Retina (tissue), 1 donor: Measurements from ENCODE around the gene HOGA1.

ENCODE experiments used
- DNase-seq: peaks from one replicate; pipeline ENCODE4 v3.0.0-alpha.2; 2016

HOGA1 gene

DNA sequence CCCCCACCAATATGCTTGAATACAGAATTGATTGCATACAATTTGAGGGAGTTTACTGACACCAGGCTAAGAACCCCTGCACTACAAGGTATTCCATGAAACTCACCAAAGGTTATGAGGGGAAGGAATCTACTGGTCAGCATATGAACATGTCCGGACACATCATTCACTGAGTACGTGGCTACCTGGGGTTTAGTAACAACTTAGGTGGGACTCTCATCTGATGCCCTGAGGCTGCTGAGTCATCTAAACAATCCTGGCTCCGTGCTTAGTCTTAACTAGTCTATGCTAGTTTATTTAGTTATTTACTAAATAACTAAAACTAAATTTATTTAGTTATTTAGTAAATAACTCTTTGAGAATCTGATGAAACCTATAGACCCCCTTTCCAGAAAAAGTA lies 67.6 kb downstream of the HOGA1 start:
- DNase-seq = no peak

DNA sequence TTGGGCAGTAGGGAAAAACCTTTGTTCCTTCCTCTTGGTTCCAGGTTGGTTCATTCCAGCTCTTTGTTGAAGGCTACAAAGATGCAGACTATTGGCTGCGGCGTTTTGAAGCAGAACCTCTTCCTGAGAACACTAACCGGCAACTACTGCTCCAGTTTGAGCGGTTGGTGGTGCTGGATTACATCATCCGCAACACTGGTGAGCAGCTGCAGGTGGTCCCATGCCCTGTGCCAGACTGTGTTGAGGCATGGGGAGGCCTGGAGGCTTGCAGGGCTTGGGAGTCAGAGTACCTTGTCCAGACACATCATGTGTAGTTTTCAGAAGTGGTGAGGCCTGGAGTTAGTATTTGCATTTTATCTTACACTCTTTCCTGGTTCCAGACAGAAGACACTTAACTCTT lies 72.6 kb downstream of the HOGA1 start:
- no peak for DNase-seq

DNA sequence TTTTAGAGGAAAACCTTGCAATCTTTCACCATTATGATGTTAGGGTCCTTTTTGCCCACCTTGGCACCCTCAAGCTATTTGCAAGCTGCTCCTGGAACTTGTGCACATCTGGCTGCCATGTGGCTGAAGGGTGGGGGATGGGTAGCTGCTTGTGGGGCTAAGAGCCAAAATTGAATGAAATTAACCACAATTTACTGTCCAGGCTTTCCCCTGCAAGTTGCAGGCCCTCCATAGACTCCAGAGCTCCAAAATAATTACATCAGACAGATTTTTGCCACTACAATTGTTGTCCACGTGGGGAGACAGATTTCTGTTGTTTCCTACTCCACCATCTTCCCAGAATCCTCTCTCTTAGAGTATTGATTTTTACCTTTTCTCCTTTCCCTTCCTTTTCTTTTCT lies 75.4 kb downstream of the HOGA1 start:
- DNase-seq = no peak
